Coronary artery (tissue), 2 donors: ENCODE results near the gene CCDC136.

Experiments used
- DNase-seq: peaks from one replicate; pipeline ENCODE4 v3.0.0-alpha.2; 2017; ENCODE audit warnings: low spot score
- H3K27ac ChIP-seq, 2 donors: fragments of 200-600 bp; sonication (generic); one replicate each; pipeline ENCODE4 v1.5.1; 2016 to 2019
- H3K4me3 ChIP-seq: fragments of 200-600 bp; sonication (generic); 2 replicates; pipeline ENCODE4 v1.5.1; 2016; ENCODE audit warnings: mild to moderate bottlenecking, moderate library complexity
- CTCF ChIP-seq: fragments of 200-600 bp; sonication (generic); IDR thresholded peaks from one replicate; pipeline ENCODE4 v1.5.1; 2019; ENCODE audit warnings: antibody characterized with exemption

CCDC136 gene

GRCh38 chr7:128804484-128804883 is 12.7 kb downstream of the CCDC136 start:
- no peak for TF ChIP-seq CTCF
- H3K27ac ChIP-seq, result no peak overlapping the region
- no peak for DNase-seq
- no peak overlapping the region for H3K4me3 ChIP-seq

DNA sequence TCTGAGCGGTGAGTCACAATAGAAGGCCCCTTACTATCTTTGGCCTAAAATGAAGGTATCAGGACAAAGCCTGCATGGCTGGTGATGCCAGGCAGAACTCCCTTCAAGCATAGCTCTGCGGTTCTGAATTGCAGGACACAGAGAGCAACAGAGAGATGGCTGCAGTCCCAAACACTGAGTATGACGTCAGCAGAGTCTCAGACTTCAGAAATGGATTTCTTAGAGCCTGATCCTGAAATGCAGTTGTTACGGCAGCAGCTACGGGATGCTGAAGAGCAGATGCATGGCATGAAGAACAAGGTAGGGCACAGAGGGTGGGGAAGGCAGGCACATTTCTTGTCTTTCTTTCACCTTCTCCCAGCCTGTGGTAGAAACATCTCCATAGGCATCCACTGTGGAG is 13.5 kb downstream of the CCDC136 start:
- Histone ChIP-seq H3K4me3 (no peak overlapping the region), H3K27ac (no peak overlapping the region)
- no peak for TF ChIP-seq CTCF
- no peak for DNase-seq

GRCh38 chr7:128807191-128807590 is 15.4 kb downstream of the CCDC136 start:
- DNase-seq, result no peak
- no peak for TF ChIP-seq CTCF
- Histone ChIP-seq H3K4me3 (no peak overlapping the region), H3K27ac (no peak overlapping the region)

GRCh38 chr7:128809363-128809762 is 17.6 kb downstream of the CCDC136 start:
- no peak overlapping the region for H3K4me3 ChIP-seq
- no peak overlapping the region for H3K27ac ChIP-seq
- no peak for DNase-seq
- no peak for TF ChIP-seq CTCF

DNA sequence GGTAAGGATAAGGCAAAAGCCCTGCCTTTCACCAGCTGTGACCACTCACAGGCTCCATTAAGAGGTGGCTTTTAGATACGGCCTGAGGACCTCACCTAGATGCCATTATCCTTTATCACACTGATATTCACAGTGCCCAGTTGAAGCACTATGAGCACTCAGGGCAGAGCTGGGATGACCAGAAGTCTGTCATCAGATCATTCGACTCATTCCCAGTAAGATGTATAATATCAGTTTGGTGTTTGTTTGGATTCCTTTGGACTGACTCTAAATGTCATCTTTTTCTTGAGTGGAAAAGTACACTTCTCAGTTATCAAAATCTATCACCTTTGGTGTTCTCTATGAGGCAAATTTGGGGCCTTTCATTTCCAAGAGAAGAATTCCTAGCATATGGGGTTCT is 18.7 kb downstream of the CCDC136 start:
- TF ChIP-seq CTCF, result no peak
- no peak for DNase-seq
- Histone ChIP-seq H3K27ac (no peak overlapping the region), H3K4me3 (no peak overlapping the region)

DNA sequence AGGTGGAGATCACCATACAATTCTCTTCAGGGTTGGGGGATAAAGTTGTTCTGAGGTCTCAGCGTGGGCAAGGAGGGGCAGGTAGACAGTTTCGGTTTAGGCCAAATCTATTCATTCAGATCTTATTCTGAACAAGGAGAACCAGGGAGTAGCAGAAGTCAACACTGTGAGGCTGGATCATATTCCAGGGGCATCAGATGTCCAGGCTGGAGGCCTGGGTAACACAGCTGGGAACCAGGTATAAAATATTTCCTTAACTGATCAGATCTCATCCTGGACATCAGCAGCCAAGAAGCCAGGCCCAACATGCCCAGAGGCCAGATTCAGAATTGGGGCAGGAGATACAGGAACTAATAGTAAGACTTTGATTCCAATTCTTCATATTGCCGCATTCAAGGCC is 19.2 kb downstream of the CCDC136 start:
- no peak for TF ChIP-seq CTCF
- DNase-seq, result no peak
- Histone ChIP-seq H3K27ac (no peak overlapping the region), H3K4me3 (no peak overlapping the region)

- no peak for TF ChIP-seq CTCF
- no peak overlapping the region for H3K27ac ChIP-seq
- no peak for DNase-seq
- H3K4me3 ChIP-seq, result no peak overlapping the region
Observed at GRCh38 chr7:128811631-128812430, 20.1 kb downstream of the CCDC136 start.
